ENCODE data around the gene ECHDC3. TPM values are rescaled to one million over a fixed set of nuclear protein-coding genes. Genes with fewer than 3 reads are reported as not detected.

Gene ECHDC3
- total RNA-seq, 2 donors from 2014 or later, result 1.5 TPM; not detected in 1

Other genes with a start within 250 kb of the ECHDC3 start
- 1 to 10 TPM in 1 of 2 donors, under 1 TPM in 1; 0.74 to 1.7 TPM for gene USP6NL, start 130.7 kb upstream of the ECHDC3 start, total RNA-seq
- 1 to 10 TPM in 1 of 2 donors, under 1 TPM in 1; 0.37 to 1.6 TPM for gene PROSER2, start 81.0 kb downstream of the ECHDC3 start, total RNA-seq